Panc1 (cell line): ENCODE measurements around the gene BACH2. TPM values are rescaled to one million over a fixed set of nuclear protein-coding genes. Genes with fewer than 3 reads are reported as not detected.
A peak's percentile ranks its signal among the peaks of the same experiment; 100 is the strongest.
"Not testable (repeated sequence)": the region's sequence is repeated elsewhere in the genome, so short reads cannot be mapped to it uniquely, and the experiment has no call there.

ENCODE experiments used
- ATAC-seq: fragments of 200-7000 bp; cut with Tn5 transposase; 2 replicates; pipeline ENCODE4 v1.9.1; 2020; ENCODE audit warnings: mild to moderate bottlenecking, moderate library complexity
- BruUV-seq: library from RNA; stranded (reverse); fragments of 400-500 nt; replicated peaks from 2 replicates; lab custom pipeline; 2021; lab: Mats Ljungman, UMichigan
- CTCF ChIA-PET: fragments of 300-600 bp; sonication (Branson Sonifier 250); formaldehyde crosslinking; loops from one replicate; lab custom pipeline; 2022; ENCODE audit warnings: antibody characterized with exemption; lab: Charles Lee
- POLR2A ChIA-PET: fragments of 300-600 bp; sonication (Branson Sonifier 250); formaldehyde crosslinking; loops from one replicate; lab custom pipeline; 2022; ENCODE audit warnings: antibody characterized with exemption; lab: Charles Lee
- DNase-seq: peaks from one replicate; pipeline ENCODE4 v3.0.0-alpha.2; 2010; ENCODE audit warnings: low read depth, low spot score
- H3K27ac ChIP-seq: 2 replicates; pipeline ENCODE4 v1.5.1; 2011; ENCODE audit warnings: mild to moderate bottlenecking, low read length, inconsistent platforms
- H3K27me3 ChIP-seq: fragments of 200-500 bp; sonication (Bioruptor generic); 2 replicates; pipeline ENCODE4 v1.6.0; 2014; ENCODE audit warnings: low read length, inconsistent platforms; ENCODE audit not compliant: control insufficient read depth, insufficient read depth
- H3K36me3 ChIP-seq: fragments of 200-500 bp; sonication (Bioruptor generic); 2 replicates; pipeline ENCODE4 v1.5.1; 2014; ENCODE audit warnings: inconsistent platforms, mild to moderate bottlenecking, low read length, moderate library complexity; ENCODE audit not compliant: control insufficient read depth, insufficient read depth
- H3K4me1 ChIP-seq: 2 replicates; pipeline ENCODE4 v1.5.1; 2011; ENCODE audit warnings: inconsistent platforms, mild to moderate bottlenecking, low read length, moderate library complexity; ENCODE audit not compliant: control insufficient read depth, insufficient read depth
- H3K4me3 ChIP-seq, 2 experiments: 2 replicates each; pipeline ENCODE4 v1.5.1; 2011 to 2012; ENCODE audit warnings: low read depth in 2 of 2, low read length in 2 of 2, mild to moderate bottlenecking in 2 of 2, inconsistent platforms in 1 of 2, moderate library complexity in 1 of 2
- H3K9me3 ChIP-seq: fragments of 200-500 bp; sonication (Bioruptor generic); 2 replicates; pipeline ENCODE4 v1.5.1; 2014; ENCODE audit warnings: low read depth, mild to moderate bottlenecking, inconsistent platforms, low read length, moderate library complexity; ENCODE audit not compliant: control insufficient read depth, insufficient read depth
- in situ Hi-C: cut with HindIII; loops from 2 replicates; pipeline ENCODE4 v1.10.0; 2016; ENCODE audit warnings: low sequenced_read_pairs, low pct_unique_long_range_greater_than_20kb
- intact Hi-C: fragments of 100-400 bp; cut with micrococcal nuclease; formaldehyde crosslinking; loops from one replicate; pipeline ENCODE4 v1.10.0; 2022; ENCODE audit not compliant: unreplicated experiment
- total RNA-seq: library from RNA; stranded (reverse); gene quantifications from one replicate; pipeline ENCODE4 v1.2.1, GENCODE V29; 2021; ENCODE audit not compliant: unreplicated experiment
- TF ChIP-seq, protein P1 (sequence below), 2 experiments: IDR thresholded peaks; 2 replicates each; pipeline ENCODE4 v1.6.1; 2011 to 2012; ENCODE audit warnings: low read depth in 2 of 2, control low read depth in 1 of 2, low read length in 1 of 2, mild to moderate bottlenecking in 1 of 2, moderate library complexity in 1 of 2; ENCODE audit not compliant: insufficient read depth in 1 of 2
- TF ChIP-seq, protein P2 (sequence below): fragments of 450-650 bp; IDR thresholded peaks from 2 replicates; pipeline ENCODE4 v1.5.1; 2017; ENCODE audit warnings: mild to moderate bottlenecking

Gene BACH2
- total RNA-seq, 1 experiment from 2014 or later = 1.6 TPM

DNA sequence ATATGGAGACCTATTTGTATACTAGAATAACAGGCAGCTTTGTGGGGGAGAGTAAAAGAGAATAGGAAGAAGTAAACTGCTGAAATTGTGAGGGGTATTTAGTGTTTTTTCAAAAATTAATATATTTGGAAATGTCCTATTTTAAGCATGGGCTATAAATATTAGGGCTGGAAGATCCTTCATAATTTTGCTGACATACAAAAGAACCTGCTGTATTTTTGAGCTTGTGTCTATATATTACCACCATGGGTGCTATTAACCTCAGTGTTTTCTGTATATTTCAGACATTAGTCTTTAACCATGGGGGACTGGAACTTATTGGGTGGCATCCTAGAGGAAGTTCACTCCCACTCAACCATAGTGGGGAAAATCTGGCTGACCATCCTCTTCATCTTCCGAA lies 402.5 kb downstream of the BACH2 start, which contains the start of gene GJA10:
Gene GJA10 (plus strand): TSS at position 301 of the 400 bp plus-strand sequence. CDS start 0 bp downstream, at position 301.
- in situ Hi-C loops = no loop called here
- H3K4me1 ChIP-seq = no peaks in the 10 kb centered on the region
- intact Hi-C loops = no loop called here
- H3K4me3 ChIP-seq = no peak within 1 kb of the TSS
- H3K27ac ChIP-seq = no peak within 1 kb of the TSS
- no peaks in the 10 kb centered on the region for H3K36me3 ChIP-seq
- H3K9me3 ChIP-seq = no peaks in the 10 kb centered on the region
- TF ChIP-seq, protein P1, sequence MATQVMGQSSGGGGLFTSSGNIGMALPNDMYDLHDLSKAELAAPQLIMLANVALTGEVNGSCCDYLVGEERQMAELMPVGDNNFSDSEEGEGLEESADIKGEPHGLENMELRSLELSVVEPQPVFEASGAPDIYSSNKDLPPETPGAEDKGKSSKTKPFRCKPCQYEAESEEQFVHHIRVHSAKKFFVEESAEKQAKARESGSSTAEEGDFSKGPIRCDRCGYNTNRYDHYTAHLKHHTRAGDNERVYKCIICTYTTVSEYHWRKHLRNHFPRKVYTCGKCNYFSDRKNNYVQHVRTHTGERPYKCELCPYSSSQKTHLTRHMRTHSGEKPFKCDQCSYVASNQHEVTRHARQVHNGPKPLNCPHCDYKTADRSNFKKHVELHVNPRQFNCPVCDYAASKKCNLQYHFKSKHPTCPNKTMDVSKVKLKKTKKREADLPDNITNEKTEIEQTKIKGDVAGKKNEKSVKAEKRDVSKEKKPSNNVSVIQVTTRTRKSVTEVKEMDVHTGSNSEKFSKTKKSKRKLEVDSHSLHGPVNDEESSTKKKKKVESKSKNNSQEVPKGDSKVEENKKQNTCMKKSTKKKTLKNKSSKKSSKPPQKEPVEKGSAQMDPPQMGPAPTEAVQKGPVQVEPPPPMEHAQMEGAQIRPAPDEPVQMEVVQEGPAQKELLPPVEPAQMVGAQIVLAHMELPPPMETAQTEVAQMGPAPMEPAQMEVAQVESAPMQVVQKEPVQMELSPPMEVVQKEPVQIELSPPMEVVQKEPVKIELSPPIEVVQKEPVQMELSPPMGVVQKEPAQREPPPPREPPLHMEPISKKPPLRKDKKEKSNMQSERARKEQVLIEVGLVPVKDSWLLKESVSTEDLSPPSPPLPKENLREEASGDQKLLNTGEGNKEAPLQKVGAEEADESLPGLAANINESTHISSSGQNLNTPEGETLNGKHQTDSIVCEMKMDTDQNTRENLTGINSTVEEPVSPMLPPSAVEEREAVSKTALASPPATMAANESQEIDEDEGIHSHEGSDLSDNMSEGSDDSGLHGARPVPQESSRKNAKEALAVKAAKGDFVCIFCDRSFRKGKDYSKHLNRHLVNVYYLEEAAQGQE (IDR thresholded peaks at IDR 0.05; ENCODE audit: insufficient read depth in 1 of 2, low read depth in 2 of 2, low read length in 1 of 2) = no peak
- no peak for ATAC-seq
- ChIA-PET POLR2A (no interaction called here), CTCF (no interaction called here)
- BruUV-seq = no TSS peak
- peaks cover 7% of the 10 kb centered on the region; the same call in 1 of the 2 replicates for H3K27me3 ChIP-seq
- no peak for DNase-seq

- H3K9me3 ChIP-seq, POLR2A ChIA-PET, intact Hi-C loops, CTCF ChIA-PET, in situ Hi-C loops, H3K4me3 ChIP-seq, BruUV-seq, H3K27me3 ChIP-seq, ATAC-seq, DNase-seq, H3K27ac ChIP-seq, H3K36me3 ChIP-seq, H3K4me1 ChIP-seq: not testable (repeated sequence)
- TF ChIP-seq, protein P2, sequence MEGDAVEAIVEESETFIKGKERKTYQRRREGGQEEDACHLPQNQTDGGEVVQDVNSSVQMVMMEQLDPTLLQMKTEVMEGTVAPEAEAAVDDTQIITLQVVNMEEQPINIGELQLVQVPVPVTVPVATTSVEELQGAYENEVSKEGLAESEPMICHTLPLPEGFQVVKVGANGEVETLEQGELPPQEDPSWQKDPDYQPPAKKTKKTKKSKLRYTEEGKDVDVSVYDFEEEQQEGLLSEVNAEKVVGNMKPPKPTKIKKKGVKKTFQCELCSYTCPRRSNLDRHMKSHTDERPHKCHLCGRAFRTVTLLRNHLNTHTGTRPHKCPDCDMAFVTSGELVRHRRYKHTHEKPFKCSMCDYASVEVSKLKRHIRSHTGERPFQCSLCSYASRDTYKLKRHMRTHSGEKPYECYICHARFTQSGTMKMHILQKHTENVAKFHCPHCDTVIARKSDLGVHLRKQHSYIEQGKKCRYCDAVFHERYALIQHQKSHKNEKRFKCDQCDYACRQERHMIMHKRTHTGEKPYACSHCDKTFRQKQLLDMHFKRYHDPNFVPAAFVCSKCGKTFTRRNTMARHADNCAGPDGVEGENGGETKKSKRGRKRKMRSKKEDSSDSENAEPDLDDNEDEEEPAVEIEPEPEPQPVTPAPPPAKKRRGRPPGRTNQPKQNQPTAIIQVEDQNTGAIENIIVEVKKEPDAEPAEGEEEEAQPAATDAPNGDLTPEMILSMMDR = peak; percentile 57
Measured at GRCh38 chr6:89892577-89892976, 404.1 kb downstream of the BACH2 start.

DNA sequence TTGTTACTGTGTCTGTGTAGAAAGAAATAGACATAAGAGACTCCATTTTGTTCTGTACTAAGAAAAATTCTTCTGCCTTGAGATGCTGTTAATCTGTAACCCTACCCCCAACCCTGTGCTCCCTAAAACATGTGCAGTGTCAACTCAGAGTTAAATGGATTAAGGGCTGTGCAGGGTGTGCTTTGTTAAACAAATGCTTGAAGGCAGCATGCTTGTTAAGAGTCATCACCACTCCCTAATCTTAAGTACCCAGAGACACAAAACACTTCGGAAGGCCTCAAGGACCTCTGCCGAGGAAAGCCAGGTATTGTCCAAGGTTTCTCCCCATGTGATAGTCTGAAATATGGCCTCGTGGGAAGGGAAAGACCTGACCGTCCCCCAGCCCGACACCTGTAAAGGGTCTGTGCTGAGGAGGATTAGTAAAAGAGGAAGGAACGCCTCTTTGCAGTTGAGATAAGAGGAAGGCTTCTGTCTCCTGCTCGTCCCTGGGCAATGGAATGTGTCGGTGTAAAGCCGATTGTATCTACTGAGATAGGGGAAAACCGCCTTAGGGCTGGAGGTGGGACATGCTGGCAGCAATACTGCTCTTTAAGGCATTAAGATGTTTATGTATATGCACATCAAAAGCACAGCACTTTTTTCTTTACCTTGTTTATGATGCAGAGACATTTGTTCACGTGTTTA lies 405.7 kb downstream of the BACH2 start:
- intact Hi-C loops = not testable (repeated sequence)

More for the DNA sequence above, 405.7 kb downstream of the BACH2 start:
- H3K4me1 ChIP-seq, H3K4me3 ChIP-seq, BruUV-seq, ATAC-seq, H3K36me3 ChIP-seq, H3K27me3 ChIP-seq, H3K9me3 ChIP-seq, DNase-seq, H3K27ac ChIP-seq, in situ Hi-C loops, POLR2A ChIA-PET, CTCF ChIA-PET: not testable (repeated sequence)
